SU-DHL-6 (cell line): Measurements from ENCODE around the gene TP53RK.

Source experiments
- EZH2phosphoT487 ChIP-seq: fragments of 200-600 bp; sonication (generic), shearing (Covaris generic); conservative IDR thresholded peaks from 2 replicates; pipeline ENCODE4 v1.6.1; 2018; ENCODE audit warnings: mild to moderate bottlenecking, antibody characterized with exemption, low read length, moderate library complexity, mixed read lengths
- TF ChIP-seq, protein P1 (sequence below): fragments of 200-600 bp; sonication (generic); IDR thresholded peaks from one replicate; pipeline ENCODE4 v1.5.1; 2017; ENCODE audit warnings: antibody characterized with exemption, mild to moderate bottlenecking, low read length, moderate library complexity; ENCODE audit not compliant: insufficient read depth, poor library complexity, severe bottlenecking

DNA sequence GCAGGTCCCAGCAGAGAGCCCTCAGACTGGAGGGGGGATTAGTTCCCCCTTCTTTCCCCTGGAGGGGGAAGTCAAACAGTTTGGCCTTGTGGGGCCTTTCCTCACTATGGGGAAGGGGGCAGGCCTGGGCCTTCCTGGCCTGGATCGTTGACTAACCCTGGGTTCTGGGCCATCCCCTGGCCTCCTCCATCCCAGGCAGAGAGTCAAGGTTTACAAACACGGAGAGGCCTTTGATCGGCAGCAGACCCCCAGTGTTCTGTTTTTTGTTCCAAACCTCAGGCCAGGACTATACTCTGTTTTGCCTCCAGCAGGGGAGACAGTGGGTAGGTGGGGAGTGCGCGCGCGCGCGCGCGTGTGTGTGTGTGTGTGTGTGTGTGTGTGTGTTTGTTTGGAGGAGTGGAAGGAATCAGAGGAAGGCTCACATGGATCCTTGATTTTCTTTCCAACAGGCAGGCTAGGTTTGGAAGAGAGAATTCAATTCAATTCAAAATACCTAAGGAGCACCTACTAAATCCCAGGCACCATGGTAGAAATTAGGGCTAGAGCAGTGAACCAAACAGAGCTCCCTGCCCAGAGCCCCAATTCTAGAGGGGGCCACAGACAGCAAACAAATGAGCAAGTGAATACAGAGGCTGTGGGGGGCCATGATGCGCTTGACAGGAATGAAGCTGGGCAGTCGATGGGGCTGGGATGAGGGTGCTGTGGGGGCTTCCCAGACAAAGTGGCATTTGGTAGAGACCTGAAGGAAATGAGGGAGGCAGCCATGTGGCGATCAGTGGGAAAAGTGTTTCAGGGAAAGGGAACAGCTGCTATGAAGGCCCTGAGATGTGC is 14.8 kb downstream of the TP53RK start:
- no peak for TF ChIP-seq EZH2phosphoT487
- TF ChIP-seq, protein P1, sequence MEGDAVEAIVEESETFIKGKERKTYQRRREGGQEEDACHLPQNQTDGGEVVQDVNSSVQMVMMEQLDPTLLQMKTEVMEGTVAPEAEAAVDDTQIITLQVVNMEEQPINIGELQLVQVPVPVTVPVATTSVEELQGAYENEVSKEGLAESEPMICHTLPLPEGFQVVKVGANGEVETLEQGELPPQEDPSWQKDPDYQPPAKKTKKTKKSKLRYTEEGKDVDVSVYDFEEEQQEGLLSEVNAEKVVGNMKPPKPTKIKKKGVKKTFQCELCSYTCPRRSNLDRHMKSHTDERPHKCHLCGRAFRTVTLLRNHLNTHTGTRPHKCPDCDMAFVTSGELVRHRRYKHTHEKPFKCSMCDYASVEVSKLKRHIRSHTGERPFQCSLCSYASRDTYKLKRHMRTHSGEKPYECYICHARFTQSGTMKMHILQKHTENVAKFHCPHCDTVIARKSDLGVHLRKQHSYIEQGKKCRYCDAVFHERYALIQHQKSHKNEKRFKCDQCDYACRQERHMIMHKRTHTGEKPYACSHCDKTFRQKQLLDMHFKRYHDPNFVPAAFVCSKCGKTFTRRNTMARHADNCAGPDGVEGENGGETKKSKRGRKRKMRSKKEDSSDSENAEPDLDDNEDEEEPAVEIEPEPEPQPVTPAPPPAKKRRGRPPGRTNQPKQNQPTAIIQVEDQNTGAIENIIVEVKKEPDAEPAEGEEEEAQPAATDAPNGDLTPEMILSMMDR, result no peak
